Upper lobe of right lung (tissue), 1 donor: Measurements from ENCODE around the gene ABHD12. TPM values are rescaled to one million over a fixed set of nuclear protein-coding genes. Genes with fewer than 3 reads are reported as not detected.
A peak's percentile ranks its signal among the peaks of the same experiment; 100 is the strongest.
"Not testable (repeated sequence)": the region's sequence is repeated elsewhere in the genome, so short reads cannot be mapped to it uniquely, and the experiment has no call there.

Experiments used
- ATAC-seq: fragments of 200-7000 bp; cut with Tn5 transposase; one replicate; pipeline ENCODE4 v1.9.1; 2020; ENCODE audit warnings: mild to moderate bottlenecking, moderate library complexity
- DNase-seq: peaks from one replicate; pipeline ENCODE4 v3.0.0-alpha.2; 2020
- H3K27ac ChIP-seq: fragments of 200-600 bp; one replicate; pipeline ENCODE4 v1.8.0; 2022
- H3K27me3 ChIP-seq: fragments of 200-600 bp; one replicate; pipeline ENCODE4 v1.8.0; 2022; ENCODE audit warnings: mild to moderate bottlenecking
- H3K36me3 ChIP-seq: fragments of 200-600 bp; one replicate; pipeline ENCODE4 v1.8.0; 2022
- H3K4me1 ChIP-seq: fragments of 200-600 bp; one replicate; pipeline ENCODE4 v1.8.0; 2022
- H3K4me3 ChIP-seq: fragments of 200-600 bp; one replicate; pipeline ENCODE4 v1.8.0; 2022; ENCODE audit warnings: mild to moderate bottlenecking
- H3K9me3 ChIP-seq: fragments of 200-600 bp; one replicate; pipeline ENCODE4 v1.8.0; 2022
- intact Hi-C: fragments of 100-400 bp; cut with DNase I; formaldehyde crosslinking; loops from one replicate; pipeline ENCODE4 v1.11.0; 2022
- total RNA-seq: library from RNA; stranded (reverse); fragmentation: NEBNext Ultra II Directional; extraction: Animal tissue kit (Norgen Biotek cat#: 25700); gene quantifications from one replicate; pipeline ENCODE4 v1.2.1, GENCODE V29; 2021
- TF ChIP-seq, protein P1 (sequence below): fragments of 200-600 bp; IDR thresholded peaks from one replicate; pipeline ENCODE4 v1.8.0; 2022; ENCODE audit warnings: antibody characterized with exemption
- donor health status: DM: no; HTN: yes; CAD: no; lungs with severe emphysema.

ABHD12 gene
- total RNA-seq, 1 donor from 2014 or later: 45.2 TPM

DNA sequence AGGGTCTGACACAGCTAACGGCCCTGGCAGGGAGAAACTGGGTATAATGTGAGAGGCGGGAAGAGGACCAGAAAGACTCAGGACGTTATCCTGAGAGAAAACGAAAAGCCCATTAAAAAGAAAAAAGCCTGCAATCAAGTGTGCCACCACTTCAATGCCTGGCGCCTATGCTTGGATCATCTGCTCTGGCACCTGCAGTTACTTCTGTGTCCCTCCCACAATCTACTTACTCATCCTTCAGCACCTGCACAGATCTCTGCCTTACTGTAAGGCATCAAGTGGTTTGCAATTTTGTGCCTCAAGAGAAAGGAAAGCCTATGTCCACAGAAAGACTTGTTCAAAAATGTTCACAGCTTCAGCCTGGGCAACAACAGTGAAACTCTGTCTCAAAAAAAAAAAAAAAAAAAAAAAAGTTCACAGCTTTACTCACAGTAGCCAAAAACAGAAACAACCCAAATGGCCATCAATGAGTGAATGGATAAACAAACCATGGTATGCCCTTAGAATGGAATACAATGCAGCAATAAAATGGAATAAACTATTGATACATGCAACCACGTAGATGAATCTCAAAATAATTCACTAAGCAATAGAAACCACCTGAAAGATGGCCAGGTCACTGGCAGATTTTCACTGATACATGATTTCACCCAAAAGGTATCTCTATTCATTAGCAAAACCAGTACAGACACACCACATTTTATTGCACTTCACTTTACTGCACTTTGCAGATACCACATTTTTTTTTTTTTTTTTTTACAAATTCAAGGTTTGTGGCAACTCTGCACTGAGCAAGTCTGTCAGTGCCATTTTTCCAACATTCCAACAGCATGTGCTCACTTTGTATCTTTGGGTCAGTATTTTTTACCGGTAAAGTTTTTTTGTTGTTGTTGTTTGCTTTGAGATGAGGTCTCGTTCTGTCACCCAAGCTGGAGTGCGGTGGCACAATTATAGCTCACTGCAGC, 48.6 kb downstream of the ABHD12 start:
- no peaks in the 10 kb centered on the region for H3K9me3 ChIP-seq
- intact Hi-C loops: no loop called here
- no peaks in the 10 kb centered on the region for H3K36me3 ChIP-seq
- ATAC-seq (no peak), DNase-seq (no peak)
- H3K27ac ChIP-seq: no peak overlapping the region
- no peaks in the 10 kb centered on the region for H3K4me1 ChIP-seq
- TF ChIP-seq, protein P1, sequence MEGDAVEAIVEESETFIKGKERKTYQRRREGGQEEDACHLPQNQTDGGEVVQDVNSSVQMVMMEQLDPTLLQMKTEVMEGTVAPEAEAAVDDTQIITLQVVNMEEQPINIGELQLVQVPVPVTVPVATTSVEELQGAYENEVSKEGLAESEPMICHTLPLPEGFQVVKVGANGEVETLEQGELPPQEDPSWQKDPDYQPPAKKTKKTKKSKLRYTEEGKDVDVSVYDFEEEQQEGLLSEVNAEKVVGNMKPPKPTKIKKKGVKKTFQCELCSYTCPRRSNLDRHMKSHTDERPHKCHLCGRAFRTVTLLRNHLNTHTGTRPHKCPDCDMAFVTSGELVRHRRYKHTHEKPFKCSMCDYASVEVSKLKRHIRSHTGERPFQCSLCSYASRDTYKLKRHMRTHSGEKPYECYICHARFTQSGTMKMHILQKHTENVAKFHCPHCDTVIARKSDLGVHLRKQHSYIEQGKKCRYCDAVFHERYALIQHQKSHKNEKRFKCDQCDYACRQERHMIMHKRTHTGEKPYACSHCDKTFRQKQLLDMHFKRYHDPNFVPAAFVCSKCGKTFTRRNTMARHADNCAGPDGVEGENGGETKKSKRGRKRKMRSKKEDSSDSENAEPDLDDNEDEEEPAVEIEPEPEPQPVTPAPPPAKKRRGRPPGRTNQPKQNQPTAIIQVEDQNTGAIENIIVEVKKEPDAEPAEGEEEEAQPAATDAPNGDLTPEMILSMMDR: no peak
- H3K27me3 ChIP-seq: no peaks in the 10 kb centered on the region
- H3K4me3 ChIP-seq: no peak overlapping the region

- H3K4me3 ChIP-seq: no peak overlapping the region
- TF ChIP-seq, protein P1: no peak
- H3K4me1 ChIP-seq: no peaks in the 10 kb centered on the region
- no peaks in the 10 kb centered on the region for H3K9me3 ChIP-seq
- no peaks in the 10 kb centered on the region for H3K27me3 ChIP-seq
- H3K27ac ChIP-seq: no peak overlapping the region
- no peak for ATAC-seq
- intact Hi-C loops: no loop called here
- no peaks in the 10 kb centered on the region for H3K36me3 ChIP-seq
- no peak for DNase-seq
Observed at GRCh38 chr20:25340380-25340779, 50.3 kb downstream of the ABHD12 start.

DNA sequence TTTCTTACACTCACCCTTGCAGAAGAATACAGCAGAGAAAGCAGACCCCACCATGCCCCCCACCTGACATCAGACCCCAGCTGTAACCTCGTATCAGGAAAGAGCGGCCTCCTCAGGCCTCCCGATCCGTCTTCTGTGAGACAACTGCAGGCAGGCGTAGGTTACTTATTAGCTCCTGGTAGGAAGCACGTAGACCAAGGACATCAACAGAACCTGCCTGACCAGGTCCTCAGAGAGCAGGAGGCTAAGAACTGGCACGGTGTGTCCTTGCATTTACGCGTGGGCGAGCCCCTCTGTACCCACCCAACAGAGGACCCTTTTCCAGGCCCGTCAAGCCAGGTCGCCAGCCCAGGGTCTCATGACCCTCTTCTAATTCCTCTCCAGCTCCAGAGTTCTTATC, 51.0 kb downstream of the ABHD12 start:
- DNase-seq (no peak), ATAC-seq (peak; percentile 93)
- Histone ChIP-seq H3K36me3 (no peaks in the 10 kb centered on the region), H3K27ac (no peak overlapping the region), H3K27me3 (no peaks in the 10 kb centered on the region), H3K9me3 (no peaks in the 10 kb centered on the region), H3K4me3 (no peak overlapping the region), H3K4me1 (no peaks in the 10 kb centered on the region)
- TF ChIP-seq, protein P1: no peak
- intact Hi-C loops: no loop called here

DNA sequence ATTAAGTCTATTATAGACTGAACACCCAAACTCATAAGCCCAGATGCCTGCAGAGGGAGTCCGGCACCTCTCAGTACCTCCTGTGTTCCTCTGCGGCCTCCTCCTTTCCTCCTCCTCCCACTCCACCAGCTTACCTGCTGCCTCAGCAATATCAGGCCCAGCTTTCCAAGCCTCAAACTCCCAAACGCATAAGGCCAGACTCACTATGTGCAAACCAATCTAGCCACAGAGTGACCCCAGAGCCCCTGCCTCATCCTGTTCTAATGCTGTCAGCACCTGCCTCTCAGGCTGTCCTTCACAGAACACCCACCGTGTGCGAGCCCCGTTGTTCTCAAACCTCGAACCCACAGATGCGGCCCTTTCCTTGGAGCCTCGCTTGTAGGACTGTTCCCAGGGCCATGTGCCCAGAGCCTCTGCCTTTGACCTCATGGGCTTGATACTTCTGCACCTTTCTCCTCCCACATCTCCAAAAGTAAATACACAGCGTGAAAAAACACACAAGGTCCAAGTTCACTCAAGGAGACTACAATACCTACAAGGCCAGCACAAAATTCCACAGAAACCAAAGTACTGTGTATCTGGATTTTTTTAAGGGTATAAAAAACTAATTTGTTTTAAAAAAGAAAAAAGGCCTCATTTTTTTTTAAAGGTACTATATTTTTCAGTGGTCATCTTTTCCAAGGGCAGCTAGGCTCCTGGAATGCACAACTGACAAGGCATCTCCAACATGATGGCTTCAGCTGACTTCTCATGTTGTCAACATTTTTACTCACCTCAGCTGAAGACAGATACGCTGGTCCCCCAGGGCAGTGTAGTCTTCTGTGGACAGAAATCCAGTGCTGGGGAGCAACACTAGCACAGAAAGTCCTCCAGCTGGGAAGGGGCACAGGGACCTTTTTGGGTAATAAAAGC, 52.3 kb downstream of the ABHD12 start:
- Histone ChIP-seq H3K4me3 (no peak overlapping the region), H3K27me3 (no peaks in the 10 kb centered on the region), H3K36me3 (no peaks in the 10 kb centered on the region), H3K27ac (no peak overlapping the region), H3K4me1 (no peaks in the 10 kb centered on the region), H3K9me3 (no peaks in the 10 kb centered on the region)
- intact Hi-C loops: no loop called here
- DNase-seq (no peak), ATAC-seq (peak; percentile 32)
- TF ChIP-seq, protein P1: no peak

GRCh38 chr20:25336561-25337422, 53.8 kb downstream of the ABHD12 start:
- Histone ChIP-seq H3K27ac (no peak overlapping the region), H3K4me3 (no peak overlapping the region), H3K4me1 (no peaks in the 10 kb centered on the region), H3K9me3 (no peaks in the 10 kb centered on the region), H3K27me3 (no peaks in the 10 kb centered on the region), H3K36me3 (no peaks in the 10 kb centered on the region)
- TF ChIP-seq, protein P1: peak; percentile 6
- ATAC-seq: no peak
- intact Hi-C loops: no loop called here
- no peak for DNase-seq

DNA sequence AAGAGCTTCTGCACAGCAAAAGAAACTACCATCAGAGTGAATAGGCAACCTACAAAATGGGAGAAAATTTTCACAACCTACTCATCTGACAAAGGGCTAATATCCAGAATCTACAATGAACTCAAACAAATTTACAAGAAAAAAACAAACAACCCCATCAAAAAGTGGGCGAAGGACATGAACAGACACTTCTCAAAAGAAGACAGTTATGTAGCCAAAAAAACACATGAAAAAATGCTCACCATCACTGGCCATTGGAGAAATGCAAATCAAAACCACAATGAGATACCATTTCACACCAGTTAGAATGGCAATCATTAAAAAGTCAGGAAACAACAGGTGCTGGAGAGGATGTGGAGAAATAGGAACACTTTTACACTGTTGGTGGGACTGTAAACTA, 55.7 kb downstream of the ABHD12 start:
- H3K27ac ChIP-seq, H3K4me3 ChIP-seq, H3K36me3 ChIP-seq, ATAC-seq, H3K9me3 ChIP-seq, H3K27me3 ChIP-seq, intact Hi-C loops, DNase-seq, H3K4me1 ChIP-seq: not testable (repeated sequence)
